Mesenchymal stem cell (in vitro differentiated cells and primary cell): ENCODE measurements around the gene CBLB.
A peak's percentile ranks its signal among the peaks of the same experiment; 100 is the strongest.

Experiments used
- DNase-seq: peaks from one replicate; pipeline ENCODE4 v3.0.0-alpha.2; 2013
- H2AFZ ChIP-seq: one replicate; pipeline ENCODE4 v1.6.1; 2013; ENCODE audit warnings: low read depth, mild to moderate bottlenecking, control low read depth, inconsistent platforms, low read length, moderate library complexity
- H2AK5ac ChIP-seq: 2 replicates; pipeline ENCODE4 v1.6.1; 2013; ENCODE audit warnings: low read length, moderate library complexity, mild to moderate bottlenecking, inconsistent platforms; ENCODE audit not compliant: severe bottlenecking
- H2BK120ac ChIP-seq: one replicate; pipeline ENCODE4 v1.6.1; 2013; ENCODE audit warnings: low read depth, mild to moderate bottlenecking, inconsistent platforms, low read length, moderate library complexity
- H2BK12ac ChIP-seq, 2 experiments: one replicate each; pipeline ENCODE4 v1.6.1; 2013; ENCODE audit warnings: inconsistent platforms in 2 of 2, low read length in 2 of 2, mild to moderate bottlenecking in 2 of 2, moderate library complexity in 2 of 2, control low read depth in 1 of 2
- H2BK15ac ChIP-seq: one replicate; pipeline ENCODE4 v1.6.1; 2013; ENCODE audit warnings: mild to moderate bottlenecking, low read depth, inconsistent platforms; ENCODE audit not compliant: poor library complexity, severe bottlenecking
- H2BK5ac ChIP-seq: 2 replicates; pipeline ENCODE4 v1.6.1; 2013; ENCODE audit warnings: low read depth, mild to moderate bottlenecking, low read length, control low read depth, inconsistent platforms; ENCODE audit not compliant: poor library complexity, severe bottlenecking
- H3K14ac ChIP-seq, 2 experiments: one replicate each; pipeline ENCODE4 v1.6.1; 2013; ENCODE audit warnings: inconsistent platforms in 2 of 2, low read length in 2 of 2, control low read depth in 1 of 2, mild to moderate bottlenecking in 1 of 2, moderate library complexity in 1 of 2
- H3K18ac ChIP-seq, 2 experiments: one replicate each; pipeline ENCODE4 v1.6.1; 2013; ENCODE audit warnings: inconsistent platforms in 2 of 2, low read length in 2 of 2, control low read depth in 1 of 2, low read depth in 1 of 2, mild to moderate bottlenecking in 1 of 2
- H3K23ac ChIP-seq, 2 experiments: one replicate each; pipeline ENCODE4 v1.6.1; 2013; ENCODE audit warnings: inconsistent platforms in 2 of 2, low read length in 2 of 2, mild to moderate bottlenecking in 2 of 2, moderate library complexity in 2 of 2, control low read depth in 1 of 2
- H3K27ac ChIP-seq: 2 replicates; pipeline ENCODE4 v1.5.1; 2013; ENCODE audit warnings: mild to moderate bottlenecking, moderate library complexity, low read length, control low read depth, inconsistent platforms; ENCODE audit not compliant: poor library complexity, severe bottlenecking
- H3K27me3 ChIP-seq, 2 experiments: 2 replicates each; pipeline versions ENCODE4 v1.6.1 to v1.7.0; 2013; ENCODE audit warnings: low read length in 2 of 2, mild to moderate bottlenecking in 2 of 2, moderate library complexity in 2 of 2, control low read depth in 1 of 2, inconsistent platforms in 1 of 2; ENCODE audit not compliant: control insufficient read depth in 1 of 2, insufficient read depth in 1 of 2
- H3K36me3 ChIP-seq, 2 experiments: 2 replicates each; pipeline versions ENCODE4 v1.6.1 to v1.7.0; 2013; ENCODE audit warnings: low read length in 2 of 2, control low read depth in 1 of 2, inconsistent platforms in 1 of 2, low read depth in 1 of 2, mild to moderate bottlenecking in 1 of 2; ENCODE audit not compliant: insufficient read depth in 2 of 2, control insufficient read depth in 1 of 2
- H3K4ac ChIP-seq, 2 experiments: one replicate each; pipeline ENCODE4 v1.6.1; 2013; ENCODE audit warnings: inconsistent platforms in 2 of 2, low read length in 2 of 2, mild to moderate bottlenecking in 2 of 2, moderate library complexity in 2 of 2, control low read depth in 1 of 2, low read depth in 1 of 2
- H3K4me1 ChIP-seq: 2 replicates; pipeline ENCODE4 v1.6.1; 2013; ENCODE audit warnings: low read depth, low read length, control low read depth; ENCODE audit not compliant: control insufficient read depth, insufficient read depth
- H3K4me2 ChIP-seq: 2 replicates; pipeline ENCODE4 v1.6.1; 2013; ENCODE audit warnings: low read length, mild to moderate bottlenecking, inconsistent platforms; ENCODE audit not compliant: poor library complexity, severe bottlenecking
- H3K4me3 ChIP-seq, 2 experiments: 2 replicates each; pipeline versions ENCODE4 v1.5.1 to v1.7.0; 2013; ENCODE audit warnings: low read length in 2 of 2, mild to moderate bottlenecking in 2 of 2, control low read depth in 1 of 2, low read depth in 1 of 2; ENCODE audit not compliant: insufficient read depth in 1 of 2
- H3K79me1 ChIP-seq: replicated peaks from 2 replicates; pipeline ENCODE4 v1.6.1; 2013; ENCODE audit warnings: mild to moderate bottlenecking, control low read depth, low read length, inconsistent platforms; ENCODE audit not compliant: poor library complexity, severe bottlenecking
- H3K9ac ChIP-seq: 2 replicates; pipeline ENCODE4 v1.7.0; 2013; ENCODE audit warnings: mild to moderate bottlenecking, low read length, moderate library complexity
- H3K9me3 ChIP-seq: 2 replicates; pipeline ENCODE4 v1.7.0; 2013; ENCODE audit warnings: mild to moderate bottlenecking, low read length; ENCODE audit not compliant: control insufficient read depth
- H4K8ac ChIP-seq: one replicate; pipeline ENCODE4 v1.6.1; 2013; ENCODE audit warnings: inconsistent platforms, mild to moderate bottlenecking, low read length, moderate library complexity
- H4K91ac ChIP-seq: one replicate; pipeline ENCODE4 v1.6.1; 2013; ENCODE audit warnings: mild to moderate bottlenecking, low read length, inconsistent platforms
- WGBS: methylation state at CpG from one replicate; pipeline ENCODE4 v1.1.7; 2013; ENCODE audit warnings: mixed read lengths; 5-methylcytosine and 5-hydroxymethylcytosine counted together

The CBLB gene

DNA sequence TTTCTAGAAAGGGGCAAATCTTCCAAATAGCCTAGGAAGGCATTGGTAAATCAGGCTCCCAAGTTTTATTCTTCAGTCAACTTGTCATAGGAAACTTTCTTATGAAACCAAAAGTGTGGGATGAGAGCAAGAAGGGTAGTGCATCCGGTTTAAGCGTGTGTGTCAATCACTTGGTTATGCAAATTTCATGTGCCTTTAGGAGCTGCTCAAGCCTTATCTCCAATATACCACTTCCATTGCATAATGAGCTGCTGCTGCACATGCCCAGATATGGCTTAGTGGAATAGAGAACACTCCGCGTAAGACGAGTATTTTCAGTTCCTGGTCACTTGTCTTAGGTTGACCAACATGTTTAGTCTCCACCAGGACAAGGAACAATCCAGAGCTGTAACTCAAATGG lies 242.1 kb downstream of the CBLB start:
- Histone ChIP-seq H3K27ac (no peak overlapping the region), H3K4me3 (no peak overlapping the region), H3K4me2 (no peak overlapping the region), H3K14ac (no peak overlapping the region), H3K9me3 (no peaks in the 10 kb centered on the region), H3K4me1 (no peaks in the 10 kb centered on the region), H3K23ac (no peak overlapping the region), H2AK5ac (no peak overlapping the region), H2AFZ (no peak overlapping the region), H3K27me3 (no peaks in the 10 kb centered on the region), H2BK120ac (no peak overlapping the region), H3K9ac (no peak overlapping the region), H4K91ac (no peak overlapping the region), H2BK12ac (no peak overlapping the region), H3K4ac (no peak overlapping the region), H2BK5ac (no peak overlapping the region), H3K18ac (no peak overlapping the region), H2BK15ac (no peak overlapping the region), H3K36me3 (no peaks in the 10 kb centered on the region), H4K8ac (no peak overlapping the region), H3K79me1 (no peaks in the 10 kb centered on the region)
- 99% methylated on average over 5 of the region's 5 CpGs for WGBS
- DNase-seq = no peak

DNA sequence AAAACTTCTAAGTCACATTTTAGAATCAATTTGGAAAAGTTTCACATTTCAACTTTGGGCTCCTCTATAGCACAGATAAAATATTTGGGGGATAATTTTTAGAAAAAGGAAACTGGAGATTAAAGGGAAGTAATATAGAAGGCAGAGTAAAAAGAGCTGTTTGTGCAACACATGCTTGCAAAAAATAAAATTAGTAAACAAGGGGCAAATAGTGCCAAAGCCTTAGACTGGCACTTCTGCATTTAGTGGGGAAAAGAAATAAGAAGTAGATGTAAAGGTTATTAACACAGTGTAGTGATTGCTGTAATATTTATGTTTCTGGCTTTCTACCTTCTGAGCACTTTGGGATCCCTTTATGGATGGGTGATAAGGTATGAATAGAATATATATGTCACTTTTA lies 246.6 kb downstream of the CBLB start:
- Histone ChIP-seq H2BK15ac (no peak overlapping the region), H2BK12ac (no peak overlapping the region), H2AFZ (no peak overlapping the region), H3K27ac (no peak overlapping the region), H2BK120ac (no peak overlapping the region), H3K4me2 (no peak overlapping the region), H2BK5ac (no peak overlapping the region), H3K9ac (no peak overlapping the region), H3K79me1 (no peaks in the 10 kb centered on the region), H3K23ac (no peak overlapping the region), H4K91ac (no peak overlapping the region), H3K4me3 (no peak overlapping the region), H2AK5ac (no peak overlapping the region), H3K36me3 (no peaks in the 10 kb centered on the region), H3K14ac (no peak overlapping the region), H3K27me3 (no peaks in the 10 kb centered on the region), H3K9me3 (no peaks in the 10 kb centered on the region), H3K4ac (no peak overlapping the region), H3K18ac (no peak overlapping the region), H4K8ac (no peak overlapping the region), H3K4me1 (no peaks in the 10 kb centered on the region)
- DNase-seq = no peak

DNA sequence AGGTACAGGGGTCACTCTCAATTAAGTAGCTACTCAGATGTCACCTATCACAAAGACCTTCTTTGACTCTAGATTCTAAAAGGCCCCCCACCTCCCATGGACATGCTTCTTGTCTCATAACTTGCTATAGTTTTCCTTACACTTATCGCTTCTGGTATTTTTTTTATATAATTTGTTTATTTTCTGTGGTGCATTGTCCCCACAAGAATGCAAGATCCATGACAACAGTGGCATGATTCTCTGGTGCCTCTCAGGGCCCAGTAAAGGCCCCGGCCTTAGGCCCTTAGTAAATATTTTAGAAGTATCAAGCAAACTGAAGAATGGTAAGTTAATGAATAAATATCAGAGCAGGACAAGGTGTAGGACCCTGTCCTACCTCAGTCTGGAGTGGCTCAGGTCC lies 248.6 kb downstream of the CBLB start:
- Histone ChIP-seq H3K36me3 (no peaks in the 10 kb centered on the region), H3K18ac (peak overlapping the region in 1 of 2 experiments; percentile 21), H2BK120ac (no peak overlapping the region), H3K4me2 (no peak overlapping the region), H3K4ac (no peak overlapping the region), H3K79me1 (no peaks in the 10 kb centered on the region), H2AK5ac (no peak overlapping the region), H3K27ac (no peak overlapping the region), H3K23ac (no peak overlapping the region), H3K27me3 (no peaks in the 10 kb centered on the region), H4K8ac (no peak overlapping the region), H2BK15ac (no peak overlapping the region), H2AFZ (no peak overlapping the region), H2BK5ac (no peak overlapping the region), H2BK12ac (no peak overlapping the region), H3K9ac (no peak overlapping the region), H3K14ac (no peak overlapping the region), H3K4me1 (no peaks in the 10 kb centered on the region), H4K91ac (no peak overlapping the region), H3K9me3 (no peaks in the 10 kb centered on the region), H3K4me3 (no peak overlapping the region)
- WGBS = 44% methylated on average over 1 of the region's 2 CpGs
- peak; percentile 18 for DNase-seq

DNA sequence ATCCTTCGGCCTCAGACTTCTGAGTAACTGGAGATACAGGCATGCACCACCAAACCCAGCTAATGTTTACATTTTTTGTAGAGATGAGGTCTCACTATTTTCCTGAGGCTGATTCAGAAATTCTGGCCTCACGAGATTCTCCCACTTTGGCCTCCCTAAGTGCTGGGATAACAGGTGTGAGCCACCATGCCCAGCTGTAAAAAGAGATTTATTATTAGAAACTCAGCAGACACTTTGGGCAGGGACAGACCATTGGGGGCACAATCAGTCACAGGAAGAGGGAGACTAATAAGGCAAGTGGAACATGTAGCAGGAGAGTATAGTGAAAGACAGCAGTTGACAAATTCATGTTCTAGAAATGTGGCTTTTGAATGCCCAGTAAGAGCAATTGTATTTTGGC lies 249.2 kb downstream of the CBLB start:
- WGBS = 91% methylated on average over 2 of the region's 2 CpGs
- H2BK5ac ChIP-seq = no peak overlapping the region
- H3K9ac ChIP-seq = no peak overlapping the region
- H2AK5ac ChIP-seq = no peak overlapping the region
- H3K9me3 ChIP-seq = no peaks in the 10 kb centered on the region
- no peak overlapping the region for H3K18ac ChIP-seq
- H3K23ac ChIP-seq = no peak overlapping the region
- H3K4ac ChIP-seq = no peak overlapping the region
- no peak overlapping the region for H3K4me2 ChIP-seq
- no peaks in the 10 kb centered on the region for H3K4me1 ChIP-seq
- H3K79me1 ChIP-seq = no peaks in the 10 kb centered on the region
- no peak overlapping the region for H3K4me3 ChIP-seq
- no peak overlapping the region for H2AFZ ChIP-seq
- H3K27me3 ChIP-seq = no peaks in the 10 kb centered on the region
- H2BK12ac ChIP-seq = no peak overlapping the region
- H4K8ac ChIP-seq = no peak overlapping the region
- H2BK120ac ChIP-seq = no peak overlapping the region
- no peaks in the 10 kb centered on the region for H3K36me3 ChIP-seq
- no peak for DNase-seq
- no peak overlapping the region for H4K91ac ChIP-seq
- no peak overlapping the region for H3K27ac ChIP-seq
- H3K14ac ChIP-seq = no peak overlapping the region
- no peak overlapping the region for H2BK15ac ChIP-seq
